Retinal pigment epithelial cell (primary cell): Measurements from ENCODE around the gene TTC23L.

ENCODE experiments used
- DNase-seq: peaks from one replicate; pipeline ENCODE4 v3.0.0-alpha.2; 2010; ENCODE audit warnings: low read depth
- H3K4me3 ChIP-seq: 2 replicates; pipeline ENCODE4 v1.5.1; 2011; ENCODE audit warnings: mild to moderate bottlenecking, low read length, control low read depth, moderate library complexity
- TF ChIP-seq, protein P1 (sequence below): conservative IDR thresholded peaks from 2 replicates; pipeline ENCODE4 v1.5.1; 2011; ENCODE audit warnings: low read depth, low read length, control low read depth, inconsistent platforms

Gene TTC23L

GRCh38 chr5:34927785-34928184, 88.8 kb downstream of the TTC23L start:
- TF ChIP-seq, protein P1, sequence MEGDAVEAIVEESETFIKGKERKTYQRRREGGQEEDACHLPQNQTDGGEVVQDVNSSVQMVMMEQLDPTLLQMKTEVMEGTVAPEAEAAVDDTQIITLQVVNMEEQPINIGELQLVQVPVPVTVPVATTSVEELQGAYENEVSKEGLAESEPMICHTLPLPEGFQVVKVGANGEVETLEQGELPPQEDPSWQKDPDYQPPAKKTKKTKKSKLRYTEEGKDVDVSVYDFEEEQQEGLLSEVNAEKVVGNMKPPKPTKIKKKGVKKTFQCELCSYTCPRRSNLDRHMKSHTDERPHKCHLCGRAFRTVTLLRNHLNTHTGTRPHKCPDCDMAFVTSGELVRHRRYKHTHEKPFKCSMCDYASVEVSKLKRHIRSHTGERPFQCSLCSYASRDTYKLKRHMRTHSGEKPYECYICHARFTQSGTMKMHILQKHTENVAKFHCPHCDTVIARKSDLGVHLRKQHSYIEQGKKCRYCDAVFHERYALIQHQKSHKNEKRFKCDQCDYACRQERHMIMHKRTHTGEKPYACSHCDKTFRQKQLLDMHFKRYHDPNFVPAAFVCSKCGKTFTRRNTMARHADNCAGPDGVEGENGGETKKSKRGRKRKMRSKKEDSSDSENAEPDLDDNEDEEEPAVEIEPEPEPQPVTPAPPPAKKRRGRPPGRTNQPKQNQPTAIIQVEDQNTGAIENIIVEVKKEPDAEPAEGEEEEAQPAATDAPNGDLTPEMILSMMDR: no peak
- no peak overlapping the region for H3K4me3 ChIP-seq
- DNase-seq: no peak

DNA sequence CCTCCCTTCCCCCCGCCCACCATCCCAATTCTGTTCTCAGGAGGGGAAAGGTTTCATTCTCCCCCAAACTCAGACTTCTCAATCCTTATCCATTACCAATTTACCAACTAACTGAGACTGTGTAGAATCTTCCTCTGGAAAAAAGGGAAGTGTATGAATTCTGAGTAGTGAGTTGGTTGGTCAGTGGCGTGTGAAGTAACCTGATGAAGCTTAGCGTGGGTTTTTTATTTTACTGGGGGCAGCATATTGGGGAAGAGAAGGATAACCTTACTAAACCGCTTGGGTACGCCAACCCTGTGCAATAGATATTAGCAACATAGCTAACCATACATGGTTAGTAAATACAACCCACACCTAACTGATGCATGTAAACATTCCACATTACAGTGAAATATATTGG, 89.3 kb downstream of the TTC23L start:
- no peak overlapping the region for H3K4me3 ChIP-seq
- TF ChIP-seq, protein P1: no peak
- DNase-seq: no peak

DNA sequence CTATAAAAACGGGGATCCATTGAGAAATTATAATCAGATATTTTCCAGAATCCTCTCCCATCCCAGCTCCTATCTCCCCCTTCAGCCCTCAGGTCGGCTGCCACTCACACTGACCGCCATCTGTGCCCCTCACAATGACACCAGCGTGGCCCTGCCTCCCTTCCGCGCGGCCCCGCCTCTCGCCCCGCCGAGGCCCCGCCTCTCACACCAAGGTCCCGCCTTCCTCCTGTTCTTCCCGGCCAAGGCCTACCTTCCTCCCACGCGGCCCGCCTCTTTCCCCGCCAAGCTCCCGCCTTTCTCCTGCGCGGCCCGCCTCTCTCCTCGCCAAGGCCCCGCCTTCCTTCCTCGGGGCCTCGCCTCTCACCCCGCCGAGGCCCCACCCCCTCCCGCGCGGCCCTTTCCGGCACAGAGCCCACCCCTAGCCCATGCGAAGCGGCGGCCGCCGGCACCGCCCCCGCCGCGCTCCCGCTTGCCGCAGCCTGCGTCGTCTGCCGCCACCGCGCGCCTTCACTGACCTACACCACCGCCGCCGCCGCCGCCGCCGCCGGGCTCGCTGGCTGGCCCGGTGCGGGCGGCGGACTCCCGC, 90.3 kb downstream of the TTC23L start, which contains the start of gene DNAJC21:
DNAJC21 (plus strand) TSS at position 426 of the 586 bp plus-strand sequence. CDS start 261 bp downstream, outside the sequence.
- peak; percentile 81 for DNase-seq
- H3K4me3 ChIP-seq: peak within 1 kb of the TSS; percentile 81
- TF ChIP-seq, protein P1: no peak

- TF ChIP-seq, protein P1: no peak
- DNase-seq: no peak
- H3K4me3 ChIP-seq: peak overlapping the region; percentile 81
Measured at GRCh38 chr5:34929720-34930461, 90.9 kb downstream of the TTC23L start.

GRCh38 chr5:34930462-34930844, 91.5 kb downstream of the TTC23L start:
- TF ChIP-seq, protein P1: no peak
- DNase-seq: no peak
- peak overlapping the region; percentile 81 for H3K4me3 ChIP-seq

- DNase-seq: no peak
- TF ChIP-seq, protein P1: no peak
- peak overlapping the region; percentile 81 for H3K4me3 ChIP-seq
Measured at GRCh38 chr5:34930870-34931269, 91.9 kb downstream of the TTC23L start.

DNA sequence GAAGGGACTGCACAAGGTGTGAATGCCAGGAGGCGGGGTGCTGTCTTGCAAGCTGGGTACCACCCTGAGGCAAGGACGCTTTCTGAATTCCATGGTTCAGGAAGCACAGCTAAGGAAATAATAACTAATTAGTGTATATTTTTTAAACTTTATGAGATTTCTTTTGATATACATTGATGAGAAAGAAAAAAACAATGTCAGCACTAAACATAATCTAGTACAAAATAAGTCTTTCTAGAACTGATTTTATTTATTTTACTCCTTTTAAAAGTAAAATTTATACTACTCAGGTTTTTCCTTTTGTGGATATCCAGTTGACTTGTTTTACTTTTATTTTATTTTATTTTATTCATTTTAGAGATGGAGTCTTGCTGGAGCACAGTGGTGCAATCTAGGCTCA, 94.0 kb downstream of the TTC23L start:
- H3K4me3 ChIP-seq: no peak overlapping the region
- no peak for DNase-seq
- TF ChIP-seq, protein P1: no peak
